Left ventricle myocardium superior (tissue), 1 donor: Measurements from ENCODE around the gene PCSK5. TPM values are rescaled to one million over a fixed set of nuclear protein-coding genes. Genes with fewer than 3 reads are reported as not detected.
"Not testable (repeated sequence)": the region's sequence is repeated elsewhere in the genome, so short reads cannot be mapped to it uniquely, and the experiment has no call there.

Experiments
- ATAC-seq: fragments of 200-7000 bp; cut with Tn5 transposase; one replicate; pipeline ENCODE4 v1.9.1; 2020; ENCODE audit warnings: mild to moderate bottlenecking, moderate library complexity
- DNase-seq: peaks from one replicate; pipeline ENCODE4 v3.0.0-alpha.2; 2020
- intact Hi-C: fragments of 100-400 bp; cut with micrococcal nuclease; formaldehyde crosslinking; loops from one replicate; pipeline ENCODE4 v1.11.0; 2022
- total RNA-seq: library from RNA; stranded (reverse); fragmentation: NEBNext Ultra II Directional; extraction: Animal tissue kit (Norgen Biotek cat#: 25700); gene quantifications from one replicate; pipeline ENCODE4 v1.2.1, GENCODE V29; 2021
- donor health status: DM: no; HTN: yes; CAD: no; lungs with severe emphysema.

The PCSK5 gene
- total RNA-seq, 1 donor from 2014 or later = 4.1 TPM

- intact Hi-C loops = no loop called here
- ATAC-seq = no peak
- no peak for DNase-seq
Observed at GRCh38 chr9:76351006-76351405, 460.5 kb downstream of the PCSK5 start.

GRCh38 chr9:76352026-76352620 is 461.6 kb downstream of the PCSK5 start:
- DNase-seq (no peak), ATAC-seq (no peak)
- intact Hi-C loops = no loop called here

GRCh38 chr9:76353280-76353679 is 462.8 kb downstream of the PCSK5 start:
- intact Hi-C loops = no loop called here
- DNase-seq = no peak
- ATAC-seq = no peak

- intact Hi-C loops = no loop called here
- DNase-seq = no peak
- no peak for ATAC-seq
Observed at GRCh38 chr9:76354221-76354620, 463.7 kb downstream of the PCSK5 start.

- DNase-seq (no peak), ATAC-seq (no peak)
- intact Hi-C loops = no loop called here
Observed at GRCh38 chr9:76355886-76356285, 465.4 kb downstream of the PCSK5 start.

GRCh38 chr9:76357555-76357954 is 467.1 kb downstream of the PCSK5 start:
- no peak for ATAC-seq
- intact Hi-C loops = no loop called here
- no peak for DNase-seq

GRCh38 chr9:76358628-76359280 is 468.3 kb downstream of the PCSK5 start:
- intact Hi-C loops = no loop called here

GRCh38 chr9:76359365-76359764 is 468.9 kb downstream of the PCSK5 start:
- intact Hi-C loops = no loop called here
- no peak for ATAC-seq
- DNase-seq = no peak

More at GRCh38 chr9:76358628-76359280, 468.3 kb downstream of the PCSK5 start:
- DNase-seq (no peak), ATAC-seq (no peak)

- intact Hi-C loops = no loop called here
- ATAC-seq (no peak), DNase-seq (no peak)
Observed at GRCh38 chr9:76359766-76360165, 469.3 kb downstream of the PCSK5 start.

- DNase-seq, ATAC-seq, intact Hi-C loops: not testable (repeated sequence)
Observed at GRCh38 chr9:76362332-76363031, 472.0 kb downstream of the PCSK5 start.

- DNase-seq = no peak
- intact Hi-C loops = no loop called here
- ATAC-seq = no peak
Observed at GRCh38 chr9:76363032-76363395, 472.5 kb downstream of the PCSK5 start.

- DNase-seq (no peak), ATAC-seq (peak; percentile 58)
- intact Hi-C loops = no loop called here
Observed at GRCh38 chr9:76365028-76365427, 474.6 kb downstream of the PCSK5 start.

- DNase-seq = no peak
- ATAC-seq = no peak
- intact Hi-C loops = no loop called here
Observed at GRCh38 chr9:76366275-76366674, 475.8 kb downstream of the PCSK5 start.

GRCh38 chr9:76369583-76369982 is 479.1 kb downstream of the PCSK5 start:
- DNase-seq (no peak), ATAC-seq (no peak)
- intact Hi-C loops = no loop called here

GRCh38 chr9:76370396-76371023 is 480.0 kb downstream of the PCSK5 start:
- ATAC-seq (no peak), DNase-seq (no peak)
- intact Hi-C loops = no loop called here

GRCh38 chr9:76371901-76372300 is 481.4 kb downstream of the PCSK5 start:
- DNase-seq (no peak), ATAC-seq (no peak)
- intact Hi-C loops = no loop called here

GRCh38 chr9:76372336-76372735 is 481.9 kb downstream of the PCSK5 start:
- intact Hi-C loops = no loop called here
- DNase-seq = no peak
- no peak for ATAC-seq

- intact Hi-C loops = no loop called here
- ATAC-seq (peak; percentile 87), DNase-seq (peak; percentile 57)
Observed at GRCh38 chr9:76373173-76373783, 482.8 kb downstream of the PCSK5 start.

GRCh38 chr9:76373784-76374474 is 483.5 kb downstream of the PCSK5 start:
- no peak for ATAC-seq
- intact Hi-C loops = no loop called here
- no peak for DNase-seq
